Suppressor macrophage treated with lipopolysaccharide for 4 hours (primary cell): Measurements from ENCODE around the gene LCMT1.

ENCODE experiments used
- DNase-seq: peaks from one replicate; pipeline ENCODE4 v3.0.0-alpha.2; 2020

Gene LCMT1

GRCh38 chr16:25111403-25112166 lies at the start of gene LCMT1:
Gene LCMT1, plus strand, starts transcription at chr16:25111742. Its CDS starts 142 bp downstream, at chr16:25111884.
- peak; percentile 98 for DNase-seq

GRCh38 chr16:25063102-25063501 lies 48.4 kb upstream of the LCMT1 start:
- peak; percentile 63 for DNase-seq

GRCh38 chr16:25063865-25064264 lies 47.7 kb upstream of the LCMT1 start:
- DNase-seq = peak; percentile 60

- DNase-seq = peak; percentile 35
Observed at GRCh38 chr16:25064281-25064680, 47.3 kb upstream of the LCMT1 start.

- DNase-seq = no peak
Observed at GRCh38 chr16:25064937-25065336, 46.6 kb upstream of the LCMT1 start.

- no peak for DNase-seq
Observed at GRCh38 chr16:25065899-25066298, 45.6 kb upstream of the LCMT1 start.

- no peak for DNase-seq
Observed at GRCh38 chr16:25066426-25066746, 45.2 kb upstream of the LCMT1 start.

- peak; percentile 88 for DNase-seq
Observed at GRCh38 chr16:25066747-25067631, 44.6 kb upstream of the LCMT1 start.

- DNase-seq = no peak
Observed at GRCh38 chr16:25073854-25074253, 37.7 kb upstream of the LCMT1 start.

GRCh38 chr16:25078386-25078978 lies 33.1 kb upstream of the LCMT1 start:
- DNase-seq = no peak

- no peak for DNase-seq
Observed at GRCh38 chr16:25079637-25080378, 31.7 kb upstream of the LCMT1 start.

- no peak for DNase-seq
Observed at GRCh38 chr16:25080420-25081131, 31.0 kb upstream of the LCMT1 start.

GRCh38 chr16:25081702-25082101 lies 29.8 kb upstream of the LCMT1 start:
- no peak for DNase-seq

- DNase-seq = no peak
Observed at GRCh38 chr16:25083065-25083464, 28.5 kb upstream of the LCMT1 start.

GRCh38 chr16:25083701-25084100 lies 27.8 kb upstream of the LCMT1 start:
- DNase-seq = no peak

GRCh38 chr16:25084797-25085196 lies 26.7 kb upstream of the LCMT1 start:
- DNase-seq = no peak

GRCh38 chr16:25087761-25088160 lies 23.8 kb upstream of the LCMT1 start:
- DNase-seq = no peak

- no peak for DNase-seq
Observed at GRCh38 chr16:25089351-25089750, 22.2 kb upstream of the LCMT1 start.

- no peak for DNase-seq
Observed at GRCh38 chr16:25092441-25092840, 19.1 kb upstream of the LCMT1 start.

GRCh38 chr16:25093208-25094061 lies 18.1 kb upstream of the LCMT1 start:
- DNase-seq = peak; percentile 35

GRCh38 chr16:25094596-25094995 lies 16.9 kb upstream of the LCMT1 start:
- no peak for DNase-seq
